AG10803 (cell line): ENCODE data around the gene CRTAC1.
"Not testable (repeated sequence)": the region's sequence is repeated elsewhere in the genome, so short reads cannot be mapped to it uniquely, and the experiment has no call there.

ENCODE experiments used
- DNase-seq: peaks from one replicate; pipeline ENCODE4 v3.0.0; 2010; ENCODE audit warnings: low read depth
- H3K4me3 ChIP-seq: 2 replicates; pipeline ENCODE4 v1.5.1; 2011; ENCODE audit warnings: mild to moderate bottlenecking, low read length, control low read depth
- CTCF ChIP-seq: conservative IDR thresholded peaks from 2 replicates; pipeline ENCODE4 v1.5.1; 2011; ENCODE audit warnings: mild to moderate bottlenecking, low read length, control low read depth, inconsistent platforms

The CRTAC1 gene

GRCh38 chr10:97852840-97853405 lies 177.5 kb downstream of the CRTAC1 start:
- TF ChIP-seq CTCF = no peak
- no peak for DNase-seq
- H3K4me3 ChIP-seq = no peak overlapping the region

- no peak for TF ChIP-seq CTCF
- H3K4me3 ChIP-seq = no peak overlapping the region
- DNase-seq = no peak
Measured at GRCh38 chr10:97852277-97852676, 178.1 kb downstream of the CRTAC1 start.

- no peak for DNase-seq
- no peak overlapping the region for H3K4me3 ChIP-seq
- TF ChIP-seq CTCF = no peak
Measured at GRCh38 chr10:97851341-97852001, 178.9 kb downstream of the CRTAC1 start.

- DNase-seq = no peak
- no peak for TF ChIP-seq CTCF
- H3K4me3 ChIP-seq = no peak overlapping the region
Measured at GRCh38 chr10:97850446-97850845, 180.0 kb downstream of the CRTAC1 start.

- peak within 1 kb of the TSS; percentile 40 for H3K4me3 ChIP-seq
- no peak for TF ChIP-seq CTCF
- peak; percentile 7 for DNase-seq
Measured at GRCh38 chr10:97849687-97850402, 180.6 kb downstream of the CRTAC1 start, which contains the start of gene GOLGA7B. TSS of gene GOLGA7B (plus strand) at chr10:97849843. CDS start at chr10:97850304, 461 bp downstream.

- H3K4me3 ChIP-seq = peak overlapping the region; percentile 40
- no peak for DNase-seq
- no peak for TF ChIP-seq CTCF
Measured at GRCh38 chr10:97849103-97849686, 181.2 kb downstream of the CRTAC1 start.

GRCh38 chr10:97844678-97845077 lies 185.7 kb downstream of the CRTAC1 start:
- TF ChIP-seq CTCF = no peak
- DNase-seq = no peak

GRCh38 chr10:97843972-97844371 lies 186.4 kb downstream of the CRTAC1 start:
- DNase-seq, H3K4me3 ChIP-seq: not testable (repeated sequence)

More at GRCh38 chr10:97844678-97845077, 185.7 kb downstream of the CRTAC1 start:
- no peak overlapping the region for H3K4me3 ChIP-seq
